ENCODE measurements around the gene PSD2. TPM values are rescaled to one million over a fixed set of nuclear protein-coding genes. Genes with fewer than 3 reads are reported as not detected.

PSD2 gene
- total and polyA plus RNA-seq, 8 donors: 0.06 to 2.5 (median 1.7) TPM; not detected in 1

DNA sequence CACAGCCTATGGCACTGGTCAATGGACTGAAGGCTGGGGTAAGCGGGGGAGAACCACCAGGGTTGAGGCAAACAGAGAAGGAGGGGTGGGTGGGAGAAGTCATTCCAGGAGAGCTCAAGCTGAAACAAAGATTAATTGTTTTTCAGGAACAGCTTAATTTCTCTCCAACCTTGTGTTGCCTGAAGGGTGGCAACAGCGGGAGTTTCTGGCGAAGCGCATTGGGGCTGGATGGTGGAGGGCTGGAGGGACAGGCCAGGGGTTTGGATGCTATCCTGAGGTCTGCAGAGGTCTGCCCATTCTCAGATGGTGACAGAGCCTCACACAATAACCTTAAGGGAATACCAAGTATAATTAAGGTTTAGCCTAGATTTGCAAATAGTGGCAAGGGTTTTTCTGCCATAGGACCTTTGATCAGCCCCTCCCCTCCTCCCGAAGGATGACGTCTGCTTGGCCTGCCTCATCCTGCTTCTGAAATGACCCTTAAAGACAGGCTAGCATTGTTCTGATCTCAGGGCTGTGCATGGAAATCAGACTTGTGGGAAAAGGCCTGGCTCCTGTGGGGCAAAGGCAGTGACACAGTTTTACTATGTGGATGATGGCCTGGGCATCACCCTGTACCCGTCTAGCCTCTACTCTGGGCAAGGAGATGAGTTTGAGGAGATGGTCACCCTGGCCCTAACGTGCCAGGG lies 32.7 kb downstream of the PSD2 start:
- ATAC-seq: no peak
- peak in 1 of 4 donors; percentile 26 for DNase-seq
- Histone ChIP-seq H3K27ac (no peak overlapping the region), H3K27me3 (peaks cover 0 to 16% of the 10 kb centered on the region in 2 donors), H3K9me3 (no peaks in the 10 kb centered on the region), H3K4me1 (no peaks in the 10 kb centered on the region), H3K36me3 (no peaks in the 10 kb centered on the region), H3K4me3 (no peak overlapping the region)
- intact Hi-C loops (cut with DNase I): no loop called here
- TF ChIP-seq CTCF (IDR thresholded peaks at IDR 0.05): no peak

GRCh38 chr5:139829471-139829870 lies 33.9 kb downstream of the PSD2 start:
- Histone ChIP-seq H3K4me3 (no peak overlapping the region), H3K27me3 (peaks cover 0 to 19% of the 10 kb centered on the region in 2 donors), H3K4me1 (no peaks in the 10 kb centered on the region), H3K27ac (no peak overlapping the region), H3K36me3 (no peaks in the 10 kb centered on the region), H3K9me3 (no peaks in the 10 kb centered on the region)
- no peak for TF ChIP-seq CTCF (IDR thresholded peaks at IDR 0.05)
- no peak for ATAC-seq
- intact Hi-C loops (cut with DNase I): no loop called here
- no peak for DNase-seq

DNA sequence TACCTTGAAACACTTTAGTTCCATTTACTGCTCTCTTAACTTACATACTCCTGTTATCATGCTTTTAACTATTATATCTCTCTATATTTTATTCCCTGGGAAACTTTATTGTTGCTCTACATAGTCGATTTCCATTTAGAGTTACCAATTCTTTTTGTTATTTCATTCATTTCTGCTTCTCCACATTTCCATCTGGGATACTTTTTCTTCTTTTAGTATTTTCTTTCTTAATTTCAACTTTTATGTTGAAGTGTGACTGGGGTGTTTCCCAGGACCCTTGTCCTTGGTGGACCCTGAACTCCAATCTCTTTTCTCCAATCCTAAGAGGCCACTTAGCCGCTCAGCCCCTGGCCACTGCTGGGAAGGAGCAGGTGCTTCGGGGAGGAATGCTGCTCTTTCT lies 36.0 kb downstream of the PSD2 start:
- peaks cover 0 to 19% of the 10 kb centered on the region in 2 donors for H3K27me3 ChIP-seq
- intact Hi-C loops (cut with DNase I): no loop called here
- H3K9me3 ChIP-seq: no peaks in the 10 kb centered on the region
- no peaks in the 10 kb centered on the region for H3K36me3 ChIP-seq
- H3K4me1 ChIP-seq: no peaks in the 10 kb centered on the region
- H3K4me3 ChIP-seq: no peak overlapping the region
- no peak for DNase-seq
- H3K27ac ChIP-seq: no peak overlapping the region
- TF ChIP-seq CTCF (IDR thresholded peaks at IDR 0.05): no peak
- ATAC-seq: no peak

DNA sequence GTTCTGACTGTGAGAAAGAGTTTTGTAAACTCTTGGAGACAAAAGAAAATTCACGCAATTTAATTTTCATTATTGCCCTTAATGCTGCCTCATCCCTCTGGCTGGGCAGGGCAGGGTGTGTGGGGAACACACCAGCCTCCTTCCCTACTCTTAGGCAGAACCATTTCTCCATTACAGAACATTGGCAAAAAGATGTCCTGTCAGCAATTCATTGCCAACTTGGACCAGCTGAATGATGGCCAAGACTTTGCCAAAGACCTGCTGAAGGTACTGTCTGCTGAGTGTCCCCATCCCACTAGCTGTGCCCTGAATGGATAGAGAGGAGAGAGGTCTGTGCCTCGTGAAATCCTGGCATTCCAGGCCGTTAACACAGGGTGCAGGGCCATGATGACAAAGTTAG lies 37.9 kb downstream of the PSD2 start:
- no peaks in the 10 kb centered on the region for H3K9me3 ChIP-seq
- no peaks in the 10 kb centered on the region for H3K36me3 ChIP-seq
- no peak overlapping the region for H3K27ac ChIP-seq
- no peak for TF ChIP-seq CTCF (IDR thresholded peaks at IDR 0.05)
- no peak overlapping the region for H3K4me3 ChIP-seq
- intact Hi-C loops (cut with DNase I): no loop called here
- DNase-seq: no peak
- no peak for ATAC-seq
- no peaks in the 10 kb centered on the region for H3K4me1 ChIP-seq
- peaks cover 0 to 19% of the 10 kb centered on the region in 2 donors for H3K27me3 ChIP-seq

- Histone ChIP-seq H3K36me3 (no peaks in the 10 kb centered on the region), H3K9me3 (no peaks in the 10 kb centered on the region), H3K4me1 (no peaks in the 10 kb centered on the region), H3K4me3 (no peak overlapping the region), H3K27me3 (peaks cover 0 to 19% of the 10 kb centered on the region in 2 donors), H3K27ac (no peak overlapping the region)
- TF ChIP-seq CTCF (IDR thresholded peaks at IDR 0.05): no peak
- DNase-seq: no peak
- intact Hi-C loops (cut with DNase I): no loop called here
- ATAC-seq: no peak
Observed at GRCh38 chr5:139835656-139836055, 40.0 kb downstream of the PSD2 start.

Measured in left lung (tissue), 10 donors.